Endothelial cell of umbilical vein (primary cell): ENCODE results near the gene NOBOX.

Experiments
- CTCF ChIP-seq, 2 donors: IDR thresholded peaks; 1 replicate in 1 of 2; 2 replicates in 1 of 2; pipeline ENCODE4 v1.5.1; 2011; ENCODE audit warnings: low read length in 2 of 2, mild to moderate bottlenecking in 2 of 2, moderate library complexity in 2 of 2, control low read depth in 1 of 2, inconsistent platforms in 1 of 2, low read depth in 1 of 2; ENCODE audit not compliant: insufficient read depth in 1 of 2; ENCODE audit errors: extremely low read depth in 1 of 2
- EZH2 ChIP-seq: IDR thresholded peaks from 2 replicates; pipeline ENCODE4 v1.6.1; 2012; ENCODE audit warnings: borderline replicate concordance, low read depth, mild to moderate bottlenecking, moderate library complexity, low read length, inconsistent platforms; ENCODE audit not compliant: severe bottlenecking

GRCh38 chr7:144410441-144410840 lies 6.9 kb upstream of the NOBOX start:
- no peak for TF ChIP-seq CTCF (IDR thresholded peaks at IDR 0.05; ENCODE audit: extremely low read depth in 1 of 2, insufficient read depth in 1 of 2, low read depth in 1 of 2, low read length in 2 of 2)
- no peak for TF ChIP-seq EZH2
